HL-60 (cell line): Measurements from ENCODE around the gene CEP76.

Experiments
- CTCF ChIP-seq: IDR thresholded peaks from one replicate; pipeline ENCODE4 v1.5.1; 2011; ENCODE audit warnings: low read length, control low read depth, inconsistent platforms; ENCODE audit not compliant: insufficient read depth
- GABPA ChIP-seq: IDR thresholded peaks from 2 replicates; pipeline ENCODE4 v1.6.1; 2012; ENCODE audit warnings: low read depth

DNA sequence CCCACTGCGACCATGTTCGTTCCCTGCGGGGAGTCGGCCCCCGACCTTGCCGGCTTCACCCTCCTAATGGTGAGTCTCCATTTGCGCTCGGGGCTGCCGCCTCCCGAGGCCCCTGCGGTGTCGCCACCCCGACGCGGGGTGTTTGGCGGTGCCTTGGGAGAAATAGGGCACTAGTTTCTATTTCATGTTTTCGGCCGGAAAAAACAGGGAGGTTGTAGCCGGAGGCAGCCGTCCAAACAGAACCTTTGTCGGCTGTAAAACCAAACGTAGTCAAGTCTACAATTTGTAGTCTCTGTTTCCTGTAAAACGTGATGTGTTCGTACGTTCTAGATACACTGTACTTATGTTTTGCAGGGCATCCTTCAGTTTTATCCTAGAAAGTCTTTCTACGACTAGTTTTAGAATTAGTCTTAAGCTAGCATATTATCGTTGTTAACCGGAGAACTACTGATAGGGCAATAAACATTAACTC is 609 bp upstream of the CEP76 start:
- TF ChIP-seq CTCF (no peak), GABPA (no peak)
